Non-pigmented ciliary epithelial cell (primary cell): ENCODE results near the gene IGF1R.
A peak's percentile ranks its signal among the peaks of the same experiment; 100 is the strongest.
"Not testable (repeated sequence)": the region's sequence is repeated elsewhere in the genome, so short reads cannot be mapped to it uniquely, and the experiment has no call there.

ENCODE experiments used
- DNase-seq: peaks from one replicate; pipeline ENCODE4 v3.0.0-alpha.2; 2010; ENCODE audit warnings: low read depth

IGF1R gene

DNA sequence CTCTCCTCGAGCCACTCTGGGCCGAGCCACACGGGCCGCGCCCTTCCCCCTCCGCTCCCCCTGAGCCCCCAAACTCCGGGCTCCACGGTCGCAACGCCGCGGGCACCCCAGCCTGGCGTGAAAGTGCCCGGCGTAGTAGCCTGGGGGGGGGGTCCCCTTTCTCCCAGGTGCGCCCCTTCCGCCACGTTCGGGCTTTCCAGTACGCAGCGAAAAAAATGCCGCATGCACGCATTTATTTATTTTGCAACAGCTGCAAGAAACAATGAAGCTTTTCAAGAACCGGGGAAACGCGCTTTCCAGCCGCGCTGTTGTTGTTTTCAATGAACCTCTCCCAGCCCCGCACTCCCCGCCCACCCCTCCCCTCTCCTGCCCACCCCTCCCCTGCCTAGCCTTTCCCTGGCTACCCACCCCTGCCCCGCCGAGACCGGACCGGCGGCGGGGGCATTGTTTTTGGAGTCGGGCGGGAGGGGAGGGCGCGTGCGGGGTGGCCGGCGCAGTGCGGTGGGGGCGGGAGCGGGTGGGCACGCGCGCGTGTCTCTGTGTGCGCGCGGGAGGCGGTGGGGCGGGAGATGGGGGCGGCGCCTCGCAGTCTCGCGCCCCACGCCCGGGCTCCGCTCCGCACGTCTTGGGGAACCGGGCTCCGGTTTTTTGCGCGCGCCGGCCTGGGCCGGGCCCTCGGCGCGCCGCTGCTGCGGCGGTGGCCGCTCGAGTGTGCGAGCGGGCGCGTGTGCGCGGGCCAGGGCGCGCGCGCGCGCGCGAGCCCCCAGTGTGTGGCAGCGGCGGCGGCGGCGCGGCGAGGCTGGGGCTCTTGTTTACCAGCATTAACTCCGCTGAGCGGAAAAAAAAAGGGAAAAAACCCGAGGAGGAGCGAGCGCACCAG lies at the start of gene IGF1R:
Gene IGF1R (plus strand): TSS at position 766 of the 880 bp plus-strand sequence. CDS start 1,043 bp downstream, outside the sequence.
- no peak for DNase-seq

GRCh38 chr15:98599909-98600691 lies 48.2 kb upstream of the IGF1R start:
- DNase-seq = peak; percentile 40

- DNase-seq = no peak
Measured at GRCh38 chr15:98604983-98605382, 43.4 kb upstream of the IGF1R start.

- peak; percentile 23 for DNase-seq
Measured at GRCh38 chr15:98609144-98609852, 39.0 kb upstream of the IGF1R start.

DNA sequence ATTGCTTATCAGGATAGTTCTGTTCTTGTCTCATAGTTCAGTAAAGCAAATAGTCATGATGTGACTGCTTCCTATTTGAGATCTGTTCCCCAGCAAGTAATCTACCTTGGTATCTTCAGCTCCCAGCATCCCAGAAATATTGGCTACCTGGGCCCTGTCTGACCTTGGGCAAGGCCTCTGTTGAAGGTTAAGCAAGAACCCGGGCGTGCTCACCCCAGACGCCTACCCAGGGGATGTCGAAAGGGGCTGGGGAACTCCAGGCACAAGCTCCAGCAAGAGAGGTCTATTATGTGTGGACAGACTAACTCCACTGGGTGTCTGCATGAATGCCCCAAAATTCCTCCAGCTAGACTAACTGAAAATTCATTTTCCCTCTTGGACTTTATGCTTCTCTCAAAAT lies 37.3 kb upstream of the IGF1R start:
- DNase-seq = no peak

DNA sequence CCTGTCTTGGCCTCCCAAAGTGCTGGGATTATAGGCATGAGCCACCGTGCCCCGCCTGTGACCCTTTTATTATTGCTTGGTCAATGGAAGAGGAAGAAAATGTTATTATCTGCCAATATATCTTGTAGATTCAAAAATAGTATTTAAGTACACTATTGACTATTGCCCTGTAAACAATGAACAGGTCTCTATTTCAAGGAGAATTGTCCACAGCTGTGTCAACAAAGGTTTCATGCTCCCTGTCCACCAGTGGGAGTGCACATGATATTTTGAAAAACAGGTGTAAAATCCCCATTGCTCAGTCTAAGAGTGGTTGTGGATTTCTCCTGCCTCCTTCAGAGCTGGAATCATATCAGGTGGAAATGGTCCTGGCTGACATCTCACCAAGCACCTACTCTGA lies 36.5 kb upstream of the IGF1R start:
- no peak for DNase-seq

GRCh38 chr15:98612490-98613110 lies 35.7 kb upstream of the IGF1R start:
- DNase-seq = no peak

DNA sequence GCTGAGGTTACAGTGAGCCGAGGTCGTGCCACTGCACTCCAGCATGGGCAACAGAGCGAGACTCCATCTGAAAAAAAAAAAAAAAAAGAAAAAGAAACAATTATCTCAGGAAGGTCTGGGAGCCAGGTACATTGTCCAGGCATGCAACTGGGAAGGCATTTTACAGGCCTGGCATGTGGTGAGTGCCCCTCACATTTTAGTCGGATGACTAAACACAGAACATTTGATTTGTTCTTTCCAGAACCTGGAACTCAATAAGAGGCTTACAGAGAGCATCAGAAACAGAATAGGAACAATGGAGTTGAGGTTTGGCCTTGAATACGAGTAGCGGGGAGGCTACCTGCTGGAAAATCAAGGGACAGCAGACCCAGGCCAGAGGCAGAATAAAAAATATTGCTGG lies 33.7 kb upstream of the IGF1R start:
- no peak for DNase-seq

- DNase-seq = no peak
Measured at GRCh38 chr15:98616397-98616796, 31.9 kb upstream of the IGF1R start.

- DNase-seq = no peak
Measured at GRCh38 chr15:98617328-98617980, 30.9 kb upstream of the IGF1R start.

- not testable (repeated sequence) for DNase-seq
Measured at GRCh38 chr15:98618576-98618975, 29.8 kb upstream of the IGF1R start.

GRCh38 chr15:98620020-98620419 lies 28.3 kb upstream of the IGF1R start:
- DNase-seq = no peak

DNA sequence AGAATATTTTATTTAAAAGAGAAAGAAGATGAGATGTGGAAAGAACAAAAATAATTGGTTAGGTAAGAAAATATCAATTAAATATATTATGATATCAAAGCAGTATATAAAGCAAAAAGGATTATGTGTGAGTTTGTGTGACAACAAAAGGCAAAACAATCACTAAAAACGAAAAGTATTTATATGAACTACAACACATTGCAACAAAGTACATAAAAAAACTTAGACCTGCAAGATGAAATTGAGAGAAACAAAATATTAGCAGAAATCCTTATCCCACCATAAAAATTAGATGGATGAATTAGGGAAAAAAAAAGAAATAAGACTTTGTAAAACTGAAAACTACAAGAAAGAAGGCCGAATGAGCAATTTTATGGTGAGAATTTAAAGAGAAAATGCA lies 27.3 kb upstream of the IGF1R start:
- no peak for DNase-seq

DNA sequence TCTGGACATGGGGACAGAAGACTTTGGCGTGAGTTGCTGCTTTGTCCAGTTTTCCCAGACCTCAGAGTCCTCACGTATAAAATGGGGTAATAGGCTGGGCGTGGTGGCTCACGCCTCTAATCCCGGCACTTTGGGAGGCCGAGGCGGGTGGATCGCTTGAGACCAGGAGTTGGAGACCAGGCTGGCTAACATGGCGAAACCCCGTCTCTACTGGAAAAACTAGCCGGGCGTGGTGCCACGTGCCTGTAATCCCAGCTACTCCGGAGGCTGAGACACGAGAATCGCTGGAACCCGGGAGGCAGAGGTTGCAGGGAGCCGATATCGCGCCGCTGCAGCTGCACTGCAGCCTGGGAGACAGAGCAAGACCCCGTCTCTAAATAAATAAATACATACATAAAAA lies 22.7 kb upstream of the IGF1R start:
- DNase-seq = no peak

DNA sequence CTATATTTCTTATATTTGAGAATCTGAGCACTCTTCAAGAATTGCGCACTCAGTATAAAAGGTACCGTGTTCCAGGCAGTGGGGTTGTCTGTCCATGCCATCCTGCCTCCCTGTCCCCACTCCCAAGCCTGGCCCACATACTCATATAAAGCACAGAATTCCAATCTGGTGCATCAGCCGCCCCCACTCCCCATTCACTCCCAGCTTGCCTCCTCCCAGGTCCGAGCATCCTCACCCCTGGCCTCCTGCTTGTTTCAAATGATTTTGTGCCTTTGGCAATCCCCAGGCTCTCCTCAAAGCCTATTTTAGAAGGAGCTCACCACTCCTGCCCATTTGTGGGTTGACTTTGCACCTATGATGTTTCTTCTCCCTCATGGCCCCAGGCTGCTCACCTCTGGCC lies 22.2 kb upstream of the IGF1R start:
- DNase-seq = no peak

GRCh38 chr15:98628216-98628615 lies 20.1 kb upstream of the IGF1R start:
- DNase-seq = no peak

DNA sequence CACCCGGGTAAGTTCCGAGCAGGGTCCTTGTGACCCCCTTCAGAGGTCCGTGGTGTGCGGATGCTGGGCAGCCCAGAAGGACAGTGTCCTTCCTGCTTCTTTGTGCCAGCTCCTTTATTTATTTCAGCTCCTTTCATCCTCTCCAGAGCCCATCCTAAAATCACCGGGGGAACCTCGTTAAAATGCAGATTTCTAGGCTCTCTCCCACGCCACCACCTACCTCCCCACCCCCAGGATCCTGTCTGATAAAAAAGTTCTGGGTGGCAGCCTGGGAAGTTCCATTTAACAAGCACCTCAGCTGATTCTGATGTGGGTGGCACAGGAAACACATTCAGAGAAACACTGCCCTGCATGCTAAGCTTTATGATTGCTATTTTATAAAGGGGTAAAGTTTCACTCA lies 12.5 kb upstream of the IGF1R start:
- DNase-seq = no peak

GRCh38 chr15:98643115-98643514 lies 5.2 kb upstream of the IGF1R start:
- no peak for DNase-seq

- no peak for DNase-seq
Measured at GRCh38 chr15:98646546-98647025, 1.8 kb upstream of the IGF1R start.

DNA sequence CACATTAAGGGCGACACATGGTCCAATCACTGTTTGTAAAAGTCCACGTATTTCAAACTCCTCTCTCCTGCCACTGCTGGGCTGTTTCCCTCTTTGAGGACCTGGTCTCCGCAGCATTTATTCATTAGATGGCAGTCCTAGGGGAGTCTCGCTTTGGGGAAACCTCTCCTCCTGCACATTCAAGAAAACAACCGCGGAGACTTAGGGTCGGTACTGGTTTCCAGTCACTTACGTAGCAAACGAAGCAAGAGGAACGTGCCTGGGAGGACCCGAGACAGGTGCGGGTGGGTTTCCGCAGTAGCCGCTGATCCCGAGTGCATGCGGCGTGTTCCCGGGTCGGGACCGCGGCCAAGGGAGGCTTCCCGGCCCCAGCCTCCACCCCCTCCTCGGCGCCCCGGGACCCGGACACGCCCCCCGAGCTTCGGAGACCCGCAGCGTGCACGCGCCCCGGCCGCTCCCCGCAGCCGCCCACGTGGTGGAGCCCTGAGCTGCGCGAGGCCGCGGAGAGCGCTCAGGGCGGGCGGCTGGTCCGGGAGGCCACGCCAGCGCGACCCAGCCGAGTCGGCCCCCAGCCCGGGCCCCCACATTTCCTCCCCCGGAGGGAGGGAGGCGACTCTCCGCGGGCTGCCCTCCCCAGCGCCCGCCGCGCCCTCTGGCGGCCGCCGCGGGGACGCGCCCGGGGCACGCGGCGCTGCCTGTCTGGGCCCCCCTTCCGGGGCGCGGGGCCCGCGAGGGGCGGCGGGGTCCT lies 1.1 kb upstream of the IGF1R start:
- no peak for DNase-seq
